CD4-positive, alpha-beta T cell (primary cell): ENCODE data around the gene RIT1. TPM values are rescaled to one million over a fixed set of nuclear protein-coding genes. Genes with fewer than 3 reads are reported as not detected.
"Not testable (repeated sequence)": the region's sequence is repeated elsewhere in the genome, so short reads cannot be mapped to it uniquely, and the experiment has no call there.

Source experiments
- ATAC-seq: fragments of 200-7000 bp; cut with Tn5 transposase; one replicate; pipeline ENCODE4 v1.10.0; 2022; ENCODE audit warnings: mild to moderate bottlenecking; ENCODE audit not compliant: poor library complexity
- CTCF ChIA-PET: fragments of 350-600 bp; sonication (Branson Sonifier 250); formaldehyde crosslinking; loops from one replicate; lab custom pipeline; 2021; ENCODE audit warnings: antibody characterized with exemption, inconsistent platforms; lab: Charles Lee
- POLR2A ChIA-PET: fragments of 350-600 bp; sonication (Branson Sonifier 250); formaldehyde crosslinking; loops from one replicate; lab custom pipeline; 2021; ENCODE audit warnings: antibody characterized with exemption, inconsistent platforms; lab: Charles Lee
- DNase-seq, 14 experiments: peaks; one replicate each; pipeline ENCODE4 v3.0.0-alpha.2; 2013 to 2020; ENCODE audit warnings: mixed read lengths in 2 of 14
- H3K27ac ChIP-seq, 2 donors: one replicate each; pipeline versions ENCODE4 v1.5.1 to v1.7.0; 2013; ENCODE audit warnings: low read length in 2 of 2, low read depth in 1 of 2, mild to moderate bottlenecking in 1 of 2
- H3K27me3 ChIP-seq, 2 experiments: 1 replicate in 1 of 2; 2 replicates in 1 of 2; pipeline versions ENCODE4 v1.6.1 to v1.7.0; 2013; ENCODE audit warnings: low read length in 2 of 2, control low read depth in 1 of 2, mild to moderate bottlenecking in 1 of 2, moderate library complexity in 1 of 2; ENCODE audit not compliant: insufficient read depth in 2 of 2, control insufficient read depth in 1 of 2
- H3K36me3 ChIP-seq: one replicate; pipeline ENCODE4 v1.6.1; 2013; ENCODE audit warnings: low read length, control low read depth; ENCODE audit not compliant: insufficient read depth
- H3K4me1 ChIP-seq: one replicate; pipeline ENCODE4 v1.6.1; 2013; ENCODE audit warnings: low read length, control low read depth; ENCODE audit not compliant: insufficient read depth
- H3K4me3 ChIP-seq: one replicate; pipeline ENCODE4 v1.5.1; 2013; ENCODE audit warnings: mild to moderate bottlenecking, low read length, moderate library complexity
- H3K9me3 ChIP-seq, 2 experiments: 1 replicate in 1 of 2; 2 replicates in 1 of 2; pipeline versions ENCODE4 v1.6.1 to v1.7.0; 2013; ENCODE audit warnings: low read length in 2 of 2, mild to moderate bottlenecking in 2 of 2, control low read depth in 1 of 2, moderate library complexity in 1 of 2; ENCODE audit not compliant: control insufficient read depth in 1 of 2, insufficient read depth in 1 of 2
- H3K27ac Mint-ChIP-seq: one replicate; pipeline ENCODE4 v1.8.0; 2020; ENCODE audit warnings: mixed read lengths
- H3K27me3 Mint-ChIP-seq: one replicate; pipeline ENCODE4 v1.8.0; 2021; ENCODE audit warnings: mixed read lengths
- H3K36me3 Mint-ChIP-seq: one replicate; pipeline ENCODE4 v1.8.0; 2021; ENCODE audit warnings: low read depth, mixed read lengths
- H3K4me1 Mint-ChIP-seq: one replicate; pipeline ENCODE4 v1.8.0; 2021; ENCODE audit warnings: low read depth, mixed read lengths
- H3K4me3 Mint-ChIP-seq: one replicate; pipeline ENCODE4 v1.8.0; 2020; ENCODE audit warnings: mild to moderate bottlenecking, mixed read lengths
- H3K9me3 Mint-ChIP-seq: one replicate; pipeline ENCODE4 v1.8.0; 2020; ENCODE audit warnings: mixed read lengths
- intact Hi-C, 2 experiments: fragments of 100-400 bp; cut with DNase I in 1 of 2; cut with micrococcal nuclease in 1 of 2; formaldehyde crosslinking; loops; one replicate each; pipeline versions ENCODE4 v1.15.1 to v1.9.0; 2023 to 2025; cut with DNase I, micrococcal nuclease
- total RNA-seq, 174 experiments: library from RNA in 2 of 174; stranded (reverse) in 2 of 174; gene quantifications; one replicate each; pipeline ENCODE4 v1.2.3 and lab custom pipeline; 2021 to 2026
- TF ChIP-seq, protein P1 (sequence below): fragments of 200-600 bp; IDR thresholded peaks from one replicate; pipeline ENCODE4 v1.8.0; 2022; ENCODE audit warnings: antibody characterized with exemption, mild to moderate bottlenecking

Gene RIT1
- total RNA-seq, 2 experiments from 2014 or later = 66.2 to 67.0 TPM

DNA sequence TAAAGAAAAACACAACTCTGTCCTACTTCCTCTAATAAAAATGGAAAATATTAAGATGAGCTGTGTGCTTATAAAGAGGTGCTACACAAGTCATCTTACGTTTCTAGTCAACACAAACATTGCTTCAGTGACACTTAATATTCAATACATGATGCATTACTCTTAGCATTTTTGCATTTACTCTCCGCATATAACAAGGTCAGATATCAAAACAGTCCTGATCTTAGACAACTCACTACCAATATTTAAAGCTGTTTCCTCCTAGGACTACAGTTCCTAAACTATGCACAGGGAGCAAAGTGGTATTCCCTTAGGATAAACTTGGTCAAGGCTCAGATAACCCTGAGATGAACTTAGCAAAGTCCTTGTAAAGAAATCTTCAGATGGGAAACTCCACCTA is 12.3 kb downstream of the RIT1 start:
- peaks cover 54% of the 10 kb centered on the region for H3K36me3 ChIP-seq

DNA sequence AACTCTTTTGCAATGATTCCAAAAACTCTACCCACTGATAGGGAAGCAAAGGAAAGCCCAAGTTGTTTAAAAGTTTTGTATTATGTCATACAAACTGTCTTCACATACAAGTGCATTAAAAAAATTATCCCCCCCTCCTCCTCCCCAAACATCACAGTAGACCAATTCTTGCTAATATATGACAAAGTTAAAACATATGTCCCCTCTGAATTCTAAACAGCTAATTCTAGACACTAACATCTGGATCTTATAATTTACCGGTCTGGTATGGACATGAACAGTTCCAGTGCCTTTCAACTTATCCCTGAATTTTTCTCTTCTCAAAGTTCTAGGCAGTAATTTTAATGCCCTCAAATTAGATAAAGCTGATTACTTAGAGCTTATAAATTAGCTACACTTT is 13.4 kb downstream of the RIT1 start:
- Histone ChIP-seq H3K36me3 (peaks cover 48% of the 10 kb centered on the region), H3K4me3 (no peak overlapping the region), H3K27ac (no peak overlapping the region), H3K4me1 (peaks cover 12% of the 10 kb centered on the region), H3K9me3 (no peaks in the 10 kb centered on the region), H3K27me3 (no peaks in the 10 kb centered on the region)
- intact Hi-C loops = no loop called here
- no peak overlapping the region for H3K4me3 Mint-ChIP-seq
- H3K9me3 Mint-ChIP-seq = no peaks in the 10 kb centered on the region
- H3K36me3 Mint-ChIP-seq = peaks cover 46% of the 10 kb centered on the region
- TF ChIP-seq, protein P1, sequence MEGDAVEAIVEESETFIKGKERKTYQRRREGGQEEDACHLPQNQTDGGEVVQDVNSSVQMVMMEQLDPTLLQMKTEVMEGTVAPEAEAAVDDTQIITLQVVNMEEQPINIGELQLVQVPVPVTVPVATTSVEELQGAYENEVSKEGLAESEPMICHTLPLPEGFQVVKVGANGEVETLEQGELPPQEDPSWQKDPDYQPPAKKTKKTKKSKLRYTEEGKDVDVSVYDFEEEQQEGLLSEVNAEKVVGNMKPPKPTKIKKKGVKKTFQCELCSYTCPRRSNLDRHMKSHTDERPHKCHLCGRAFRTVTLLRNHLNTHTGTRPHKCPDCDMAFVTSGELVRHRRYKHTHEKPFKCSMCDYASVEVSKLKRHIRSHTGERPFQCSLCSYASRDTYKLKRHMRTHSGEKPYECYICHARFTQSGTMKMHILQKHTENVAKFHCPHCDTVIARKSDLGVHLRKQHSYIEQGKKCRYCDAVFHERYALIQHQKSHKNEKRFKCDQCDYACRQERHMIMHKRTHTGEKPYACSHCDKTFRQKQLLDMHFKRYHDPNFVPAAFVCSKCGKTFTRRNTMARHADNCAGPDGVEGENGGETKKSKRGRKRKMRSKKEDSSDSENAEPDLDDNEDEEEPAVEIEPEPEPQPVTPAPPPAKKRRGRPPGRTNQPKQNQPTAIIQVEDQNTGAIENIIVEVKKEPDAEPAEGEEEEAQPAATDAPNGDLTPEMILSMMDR = no peak
- CTCF ChIA-PET = no interaction called here
- DNase-seq (no peak), ATAC-seq (no peak)
- no peak overlapping the region for H3K27ac Mint-ChIP-seq
- POLR2A ChIA-PET = no interaction called here
- H3K4me1 Mint-ChIP-seq = peaks cover 19% of the 10 kb centered on the region
- H3K27me3 Mint-ChIP-seq = no peaks in the 10 kb centered on the region

More for the DNA sequence above, 12.3 kb downstream of the RIT1 start:
- H3K4me1 ChIP-seq = peaks cover 1% of the 10 kb centered on the region
- H3K27me3 ChIP-seq = no peaks in the 10 kb centered on the region
- TF ChIP-seq, protein P1 = no peak
- DNase-seq (no peak), ATAC-seq (no peak)
- no peaks in the 10 kb centered on the region for H3K9me3 ChIP-seq
- POLR2A ChIA-PET = interaction anchor here (0.5 to 1.0 kb wide), 3 partner anchors 37 to 84 kb away, joined by 3 read pairs; partner anchors contain the start of gene GON4L
- Mint-ChIP-seq H3K4me1 (peaks cover 7% of the 10 kb centered on the region), H3K27me3 (no peaks in the 10 kb centered on the region), H3K9me3 (no peaks in the 10 kb centered on the region), H3K36me3 (peaks cover 53% of the 10 kb centered on the region), H3K4me3 (no peak overlapping the region), H3K27ac (peak overlapping the region; percentile 4)
- no peak overlapping the region for H3K4me3 ChIP-seq
- H3K27ac ChIP-seq = no peak overlapping the region
- CTCF ChIA-PET = no interaction called here
- intact Hi-C loops = no loop called here

DNA sequence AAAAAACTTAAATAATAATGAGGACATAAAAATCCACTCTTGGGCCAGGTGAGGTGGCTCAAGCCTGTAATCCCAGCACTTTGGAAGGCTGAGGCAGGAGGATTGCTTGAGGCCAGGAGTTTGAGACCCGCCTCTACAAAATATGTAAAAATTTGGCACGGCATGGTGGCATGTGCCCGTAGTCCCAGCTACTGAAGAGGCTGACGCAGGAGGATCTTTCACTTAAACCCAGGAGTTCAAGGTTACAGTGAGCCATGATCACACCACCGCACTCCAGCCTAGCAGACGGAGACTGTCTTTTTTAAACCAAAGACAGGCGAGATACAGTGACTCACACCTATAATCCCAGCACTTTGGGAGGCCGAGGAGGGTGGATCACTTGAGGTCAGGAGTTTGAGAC is 14.7 kb downstream of the RIT1 start:
- Histone ChIP-seq H3K4me1 (peaks cover 12% of the 10 kb centered on the region), H3K36me3 (peaks cover 42% of the 10 kb centered on the region)
- intact Hi-C loops, H3K9me3 Mint-ChIP-seq, H3K9me3 ChIP-seq, POLR2A ChIA-PET, H3K4me3 ChIP-seq, ATAC-seq, DNase-seq, CTCF ChIA-PET, H3K4me3 Mint-ChIP-seq, H3K27ac Mint-ChIP-seq, H3K27me3 ChIP-seq, H3K27ac ChIP-seq, H3K27me3 Mint-ChIP-seq: not testable (repeated sequence)
- Mint-ChIP-seq H3K36me3 (peaks cover 41% of the 10 kb centered on the region), H3K4me1 (peaks cover 21% of the 10 kb centered on the region)

DNA sequence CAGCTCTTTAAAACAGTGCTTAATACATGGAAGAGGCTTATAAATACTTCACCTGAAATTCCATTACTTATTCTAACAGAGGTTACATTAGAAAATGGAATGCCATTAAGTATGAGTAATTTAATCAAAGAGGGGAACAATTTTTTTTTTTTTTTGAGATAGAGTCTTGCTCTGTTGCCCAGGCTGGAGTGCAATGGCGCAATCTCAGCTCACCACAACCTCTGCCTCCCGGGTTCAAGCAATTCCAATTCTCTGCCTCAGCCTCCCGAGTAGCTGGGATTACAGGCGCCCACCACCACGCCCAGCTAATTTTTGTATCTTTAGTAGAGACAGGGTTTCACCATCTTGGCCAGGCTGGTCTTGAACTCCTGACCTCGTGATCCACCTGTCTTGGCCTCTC is 15.5 kb downstream of the RIT1 start:
- Histone ChIP-seq H3K36me3 (peaks cover 34% of the 10 kb centered on the region), H3K4me1 (peaks cover 12% of the 10 kb centered on the region)
- DNase-seq, H3K9me3 ChIP-seq, H3K27ac ChIP-seq, H3K9me3 Mint-ChIP-seq, ATAC-seq, H3K4me3 ChIP-seq, intact Hi-C loops, H3K4me3 Mint-ChIP-seq, H3K27ac Mint-ChIP-seq, H3K27me3 Mint-ChIP-seq, H3K27me3 ChIP-seq: not testable (repeated sequence)
- ChIA-PET CTCF (interaction anchor here (1.0 kb wide), 1 partner anchor 329 kb away, joined by 4 read pairs; no protein-coding TSS in a partner anchor), POLR2A (interaction anchor here (0.6 kb wide), 1 partner anchor 66 kb away, joined by 4 read pairs; no protein-coding TSS in a partner anchor)
- H3K36me3 Mint-ChIP-seq = peaks cover 32% of the 10 kb centered on the region
- peaks cover 21% of the 10 kb centered on the region for H3K4me1 Mint-ChIP-seq
